Measurements from ENCODE around the gene NEMF.

- TF ChIP-seq POLR2A (IDR thresholded peaks at IDR 0.05), result no peak
- TF ChIP-seq CTCF (IDR thresholded peaks at IDR 0.05), result no peak
Measured at GRCh38 chr14:49783394-49784014, 69.1 kb downstream of the NEMF start.

Data from right lobe of liver (tissue), 4 donors.